LHCN-M2 (cell line): ENCODE data around the gene ZNRF3. TPM values are rescaled to one million over a fixed set of nuclear protein-coding genes. Genes with fewer than 3 reads are reported as not detected.
"Not testable (repeated sequence)": the region's sequence is repeated elsewhere in the genome, so short reads cannot be mapped to it uniquely, and the experiment has no call there.

ENCODE experiments used
- DNase-seq: peaks from one replicate; pipeline ENCODE4 v3.0.0-alpha.2; 2012; ENCODE audit warnings: low read depth
- polyA plus RNA-seq: library from polyadenylated mRNA; unstranded; fragments of >200 nt; gene quantifications from one replicate; pipeline ENCODE4 v1.2.1, GENCODE V29; 2012; ENCODE audit warnings: missing spikeins
- total RNA-seq: library from RNA; depleted of rRNA; stranded (reverse); fragments of >200 nt; gene quantifications from 2 replicates; pipeline ENCODE4 v1.2.3, GENCODE V29; 2014; rRNA removed

ZNRF3 gene
- 6.3 and 6.5 TPM in 2 replicates for total RNA-seq
- 2.1 TPM for polyA plus RNA-seq

DNA sequence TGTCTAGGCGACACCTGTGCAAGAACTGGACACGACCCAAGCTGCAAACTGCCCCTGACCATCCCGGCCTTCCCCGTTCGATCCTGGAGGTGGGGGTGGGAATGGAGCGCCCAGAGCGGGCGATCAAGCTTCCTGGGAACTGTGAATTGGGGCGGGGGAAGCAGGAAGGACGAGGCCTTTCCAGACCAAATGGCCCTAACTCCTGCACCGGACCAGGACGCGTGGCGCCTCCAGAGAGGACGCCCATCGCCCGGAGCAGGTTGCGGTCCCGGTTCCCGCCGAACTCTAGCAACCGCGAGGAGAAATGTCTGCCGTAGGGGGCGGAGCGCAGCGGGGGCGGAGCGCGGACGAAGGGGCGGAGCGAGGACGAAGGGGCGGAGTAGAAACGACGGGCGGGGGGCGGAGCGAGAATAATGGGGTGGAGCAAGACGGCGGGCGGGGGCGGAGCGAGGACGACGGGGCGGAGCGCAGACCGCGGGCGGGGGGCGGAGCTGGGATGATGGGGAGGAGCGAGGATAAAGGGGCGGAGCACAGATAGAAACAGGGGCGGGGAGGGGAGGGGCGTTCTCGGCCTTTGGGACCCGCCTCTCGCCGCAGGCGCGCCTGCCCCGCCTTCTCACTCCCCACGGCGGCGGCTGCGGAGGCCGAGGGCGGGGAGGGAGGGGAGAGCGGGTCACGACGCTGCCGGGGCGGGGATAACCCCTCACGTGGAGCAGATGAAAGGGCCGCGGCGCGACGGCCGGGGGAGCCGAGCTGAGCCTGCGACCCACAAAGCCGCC is at the start of gene ZNRF3:
Gene ZNRF3, plus strand, starts transcription at position 695 of the 779 bp plus-strand sequence. CDS start 195 bp downstream, outside the sequence.
- DNase-seq, result peak; percentile 91

DNA sequence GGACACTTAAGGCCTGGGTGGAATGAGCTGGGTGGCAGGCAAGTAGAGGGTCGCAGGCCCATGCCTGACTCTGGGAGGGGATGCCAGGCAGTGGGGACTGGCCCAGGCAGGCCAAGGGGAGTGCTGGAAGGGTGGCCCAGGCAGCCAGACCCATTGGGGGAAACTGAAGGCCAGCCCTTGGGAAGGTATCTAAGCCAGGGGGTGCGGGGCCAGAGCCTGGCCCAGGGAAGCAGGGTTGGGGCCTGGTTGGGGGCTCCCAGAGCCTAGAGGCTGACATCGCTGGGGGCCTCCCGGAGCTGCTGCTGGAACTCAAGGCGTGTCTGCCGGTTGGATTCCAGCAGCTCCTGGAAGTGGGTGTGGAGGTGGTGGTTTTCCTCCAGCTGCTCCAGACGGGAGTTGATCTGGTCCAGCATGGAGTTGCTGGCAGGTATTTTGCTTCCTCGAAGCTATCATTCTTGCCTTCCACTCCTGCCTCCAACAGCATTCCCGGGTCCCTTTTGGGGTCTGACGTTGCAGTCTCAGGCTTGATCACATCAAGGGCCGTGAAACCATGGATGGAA is 47.7 kb upstream of the ZNRF3 start:
- DNase-seq, result no peak

- no peak for DNase-seq
Measured at GRCh38 chr22:28837640-28838039, 45.7 kb upstream of the ZNRF3 start.

DNA sequence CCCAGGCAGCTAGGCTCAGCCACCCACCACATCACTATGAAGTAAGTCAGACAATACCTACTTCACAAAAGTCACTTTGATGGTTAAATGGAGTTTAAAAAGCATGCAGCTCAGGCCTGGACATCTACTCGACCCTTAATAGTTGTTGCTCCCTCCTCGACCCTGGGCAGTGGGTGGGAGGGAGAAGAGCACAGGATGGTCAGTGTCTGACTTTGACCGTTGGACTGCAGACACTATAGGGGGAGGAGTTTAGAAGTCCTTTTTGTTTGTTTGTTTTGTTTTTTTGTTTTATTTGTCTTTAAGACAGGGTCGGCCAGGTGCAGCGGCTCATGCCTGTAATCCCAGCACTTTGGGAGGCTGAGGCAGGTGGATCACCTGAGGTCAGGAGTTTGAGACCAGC is 44.4 kb upstream of the ZNRF3 start:
- no peak for DNase-seq

GRCh38 chr22:28841111-28841510 is 42.3 kb upstream of the ZNRF3 start:
- no peak for DNase-seq

DNA sequence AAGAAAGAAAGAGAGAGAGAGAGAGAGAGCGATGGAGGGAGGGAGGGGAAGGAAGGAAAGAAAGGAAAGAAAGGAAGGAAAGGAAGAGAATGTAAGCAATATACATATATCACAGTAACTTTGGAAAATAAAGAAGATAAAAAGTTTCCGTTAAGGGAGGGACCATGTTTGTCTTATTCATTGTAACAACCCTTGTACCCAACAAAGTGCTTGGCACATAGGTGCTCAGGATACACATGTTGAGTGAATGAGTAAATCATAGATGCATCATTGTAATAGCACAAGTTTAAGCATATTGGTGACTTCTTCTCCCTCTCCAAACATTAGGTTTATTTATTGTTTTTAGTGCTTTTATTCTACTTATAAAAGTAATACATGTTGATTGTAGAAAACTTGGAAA is 39.7 kb upstream of the ZNRF3 start:
- DNase-seq, result no peak

GRCh38 chr22:28844277-28844676 is 39.1 kb upstream of the ZNRF3 start:
- DNase-seq, result not testable (repeated sequence)

GRCh38 chr22:28846994-28847393 is 36.4 kb upstream of the ZNRF3 start:
- no peak for DNase-seq

GRCh38 chr22:28855355-28856094 is 27.8 kb upstream of the ZNRF3 start:
- DNase-seq, result peak; percentile 58

DNA sequence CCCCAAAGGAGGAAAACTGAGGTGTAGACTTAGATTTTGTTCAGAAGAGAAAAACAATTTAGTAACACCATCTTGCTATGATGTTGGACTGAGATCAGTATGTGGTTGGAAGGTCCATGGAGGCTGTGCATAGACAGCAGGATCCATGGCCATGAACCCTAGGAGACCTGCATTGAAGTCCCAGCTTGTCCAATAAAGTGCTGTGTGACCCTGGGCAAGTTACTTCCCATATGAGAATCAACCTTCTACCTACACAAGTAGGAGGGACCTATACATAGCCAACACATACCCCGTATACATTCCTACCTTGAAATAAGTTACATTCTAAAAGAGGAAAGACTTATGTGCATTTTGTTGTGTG is 27.3 kb upstream of the ZNRF3 start:
- DNase-seq, result no peak

DNA sequence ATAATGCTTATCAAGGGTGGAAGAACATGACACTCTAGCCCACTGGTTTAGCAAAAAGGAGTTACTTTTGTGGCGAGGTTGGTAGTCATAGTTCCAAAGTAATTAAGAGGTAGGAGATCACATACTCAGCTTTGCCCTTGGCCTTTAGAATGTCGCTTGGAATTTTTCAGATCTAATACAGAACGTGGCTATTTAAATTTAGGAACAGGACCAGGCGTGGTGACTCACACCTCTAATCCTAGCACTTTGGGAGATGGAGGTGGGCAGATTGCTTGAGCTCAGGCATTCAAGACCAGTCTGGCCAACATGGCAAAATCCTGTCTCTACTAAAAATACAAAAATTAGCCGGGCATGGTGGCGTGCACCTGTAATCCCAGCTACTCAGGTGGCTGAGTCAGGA is 26.1 kb upstream of the ZNRF3 start:
- DNase-seq, result no peak

GRCh38 chr22:28864878-28865596 is 18.3 kb upstream of the ZNRF3 start:
- no peak for DNase-seq

GRCh38 chr22:28867191-28867590 is 16.2 kb upstream of the ZNRF3 start:
- no peak for DNase-seq

GRCh38 chr22:28868389-28868788 is 15.0 kb upstream of the ZNRF3 start:
- not testable (repeated sequence) for DNase-seq

GRCh38 chr22:28869736-28870135 is 13.6 kb upstream of the ZNRF3 start:
- no peak for DNase-seq

GRCh38 chr22:28873183-28873963 is 10.0 kb upstream of the ZNRF3 start:
- no peak for DNase-seq

DNA sequence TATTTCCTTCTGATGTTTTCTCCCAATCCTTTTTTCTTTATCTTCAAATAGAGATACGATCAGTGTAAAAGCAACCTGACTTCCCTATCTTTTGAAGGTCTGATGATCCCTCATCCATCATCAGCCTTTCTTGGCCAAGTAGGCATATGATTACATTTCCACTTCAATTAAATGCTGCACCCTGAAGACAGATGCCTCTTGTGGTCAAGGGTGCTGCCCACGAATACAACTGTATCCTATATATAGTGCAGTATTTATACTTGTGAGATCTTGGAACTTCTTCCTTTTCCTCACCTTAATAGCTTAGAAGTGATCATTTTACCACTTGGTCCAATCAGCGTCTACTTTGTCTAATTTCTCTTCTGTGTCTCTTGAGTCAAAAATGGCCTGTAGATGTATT is 9.3 kb upstream of the ZNRF3 start:
- no peak for DNase-seq

GRCh38 chr22:28874811-28875320 is 8.5 kb upstream of the ZNRF3 start:
- DNase-seq, result no peak

DNA sequence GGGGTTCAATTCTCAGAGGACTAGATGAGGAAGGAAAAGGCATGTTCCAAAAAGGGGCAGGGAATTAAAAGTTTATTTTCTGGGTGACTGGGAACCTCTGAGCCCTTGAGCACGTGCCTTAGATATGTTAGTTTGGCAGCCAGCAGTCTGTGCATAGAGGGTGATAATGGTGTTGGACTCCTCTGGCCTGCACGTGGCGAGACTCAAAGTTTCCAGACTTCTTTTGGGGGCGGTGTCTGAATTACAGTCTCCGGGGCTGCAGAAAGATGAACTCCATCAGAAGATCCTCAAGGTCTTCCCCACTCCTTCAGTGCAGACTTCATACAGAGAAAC is 861 bp upstream of the ZNRF3 start:
- DNase-seq, result peak; percentile 26

- DNase-seq, result no peak
Measured at GRCh38 chr22:28883657-28883916, 215 bp downstream of the ZNRF3 start.
